A549 (cell line): ENCODE measurements around the gene EXTL1. TPM values are rescaled to one million over a fixed set of nuclear protein-coding genes. Genes with fewer than 3 reads are reported as not detected.
A peak's percentile ranks its signal among the peaks of the same experiment; 100 is the strongest.

ENCODE experiments used
- ATAC-seq, 2 experiments: fragments of 200-7000 bp in 1 of 2; fragments of >200 bp in 1 of 2; cut with Nextera tagmentation in 1 of 2; cut with Tn5 transposase in 1 of 2; 3 replicates each; pipeline versions ENCODE4 v1.8.0 to v1.9.1; 2018 to 2020; ENCODE audit warnings: mild to moderate bottlenecking in 1 of 2, moderate library complexity in 1 of 2
- CTCF ChIA-PET: fragments of 300-600 bp; sonication (Branson Sonifier 250); formaldehyde crosslinking; extraction: SDS; loops from one replicate; lab custom pipeline; 2021; ENCODE audit warnings: antibody characterized with exemption, inconsistent platforms; lab: Yijun Ruan, JAX
- POLR2A ChIA-PET: fragments of 350-600 bp; formaldehyde crosslinking; extraction: SDS; loops from one replicate; lab custom pipeline; 2021; ENCODE audit warnings: antibody characterized with exemption, inconsistent platforms; lab: Yijun Ruan, JAX
- DNase-seq, 2 experiments: peaks; one replicate each; pipeline versions ENCODE4 v3.0.0 to v3.0.0-alpha.2; 2011 to 2016; ENCODE audit warnings: low read depth in 1 of 2, low spot score in 1 of 2
- FAIRE-seq: peaks from 2 replicates; lab custom pipeline; 2011; peaks lifted over from hg19 to GRCh38; lab: Jason Lieb, UNC
- H3K27ac ChIP-seq, 2 experiments: fragments of >200 bp; sonication (Bioruptor Twin); formaldehyde crosslinking; 3 replicates each; pipeline ENCODE4 v1.5.1; 2016 to 2017
- H3K4me1 ChIP-seq: fragments of >200 bp; sonication (Bioruptor Twin); formaldehyde crosslinking; 3 replicates; pipeline ENCODE4 v1.6.1; 2016
- H3K4me2 ChIP-seq: fragments of >200 bp; sonication (Bioruptor Twin); formaldehyde crosslinking; 3 replicates; pipeline ENCODE4 v1.6.1; 2016
- H3K4me3 ChIP-seq: fragments of >200 bp; sonication (Bioruptor Twin); formaldehyde crosslinking; 3 replicates; pipeline ENCODE4 v1.5.1; 2016
- H3K9me3 ChIP-seq: fragments of >200 bp; sonication (Bioruptor Twin); formaldehyde crosslinking; 3 replicates; pipeline ENCODE4 v1.6.1; 2016
- BHLHE40 ChIP-seq: IDR thresholded peaks from 2 replicates; pipeline ENCODE4 v1.6.1; 2012; ENCODE audit warnings: low read depth, low read length, inconsistent platforms
- CBX2 ChIP-seq: fragments of 200-600 bp; sonication (generic); IDR thresholded peaks from 2 replicates; pipeline ENCODE4 v1.6.1; 2016; ENCODE audit warnings: low read depth, mild to moderate bottlenecking, borderline replicate concordance
- CBX8 ChIP-seq: fragments of 200-600 bp; sonication (generic); IDR thresholded peaks from 2 replicates; pipeline ENCODE4 v1.6.1; 2016
- CEBPB ChIP-seq, 2 experiments: fragments of >200 bp in 1 of 2; sonication (Bioruptor Twin) in 1 of 2; formaldehyde crosslinking in 1 of 2; IDR thresholded peaks; 2 replicates each; pipeline ENCODE4 v1.6.1; 2012 to 2016
- CTCF ChIP-seq: fragments of >200 bp; sonication (Bioruptor Twin); formaldehyde crosslinking; IDR thresholded peaks from 3 replicates; pipeline ENCODE4 v1.5.1; 2016
- EHF ChIP-seq: fragments of 250-450 bp; sonication (Bioruptor Pico); IDR thresholded peaks from 2 replicates; pipeline ENCODE4 v1.5.0; 2020; ENCODE audit warnings: mild to moderate bottlenecking
- FOSB ChIP-seq: fragments of 250-450 bp; sonication (Bioruptor Pico); IDR thresholded peaks from 2 replicates; pipeline ENCODE4 v1.5.0; 2020; ENCODE audit warnings: mild to moderate bottlenecking, moderate library complexity
- GATA3 ChIP-seq: IDR thresholded peaks from 2 replicates; pipeline ENCODE4 v1.6.1; 2012; ENCODE audit warnings: borderline replicate concordance
- HDAC2 ChIP-seq: fragments of 200-600 bp; sonication (generic); IDR thresholded peaks from 2 replicates; pipeline ENCODE4 v1.6.1; 2016
- HEYL ChIP-seq: fragments of 250-450 bp; sonication (Bioruptor Pico); IDR thresholded peaks from 2 replicates; pipeline ENCODE4 v1.8.0; 2021; ENCODE audit warnings: mild to moderate bottlenecking, moderate library complexity
- HOXA7 ChIP-seq: fragments of 250-450 bp; sonication (Bioruptor Pico); IDR thresholded peaks from 2 replicates; pipeline ENCODE4 v1.5.0; 2020; ENCODE audit warnings: mild to moderate bottlenecking, moderate library complexity
- JUNB ChIP-seq: fragments of >200 bp; sonication (Bioruptor Twin); formaldehyde crosslinking; IDR thresholded peaks from 2 replicates; pipeline ENCODE4 v1.6.1; 2016
- KDM1A ChIP-seq: fragments of 200-600 bp; sonication (generic); IDR thresholded peaks from 2 replicates; pipeline ENCODE4 v1.6.1; 2016; ENCODE audit warnings: low read depth, mild to moderate bottlenecking
- KDM5A ChIP-seq: fragments of 200-600 bp; sonication (generic); IDR thresholded peaks from 2 replicates; pipeline ENCODE4 v1.6.1; 2016; ENCODE audit warnings: antibody characterized with exemption, mild to moderate bottlenecking
- RFX5 ChIP-seq: fragments of 450-650 bp; IDR thresholded peaks from 2 replicates; pipeline ENCODE4 v1.7.1; 2014; ENCODE audit warnings: antibody characterized with exemption, mild to moderate bottlenecking, moderate library complexity
- TFCP2L1 ChIP-seq: fragments of 250-450 bp; sonication (Bioruptor Pico); IDR thresholded peaks from 2 replicates; pipeline ENCODE4 v1.5.0; 2021; ENCODE audit warnings: mild to moderate bottlenecking
- USF2 ChIP-seq: fragments of 450-650 bp; IDR thresholded peaks from 2 replicates; pipeline ENCODE4 v1.6.1; 2014; ENCODE audit warnings: antibody characterized with exemption
- ZFP36 ChIP-seq: fragments of 450-650 bp; IDR thresholded peaks from 2 replicates; pipeline ENCODE4 v1.6.1; 2014; ENCODE audit warnings: borderline replicate concordance; ENCODE audit not compliant: partially characterized antibody
- ZNF302 ChIP-seq: fragments of 250-450 bp; sonication (Bioruptor Pico); IDR thresholded peaks from 2 replicates; pipeline ENCODE4 v1.9.0; 2021; ENCODE audit warnings: inconsistent platforms, mild to moderate bottlenecking, moderate library complexity
- ZSCAN20 ChIP-seq: fragments of 250-450 bp; sonication (Bioruptor Pico); IDR thresholded peaks from 2 replicates; pipeline ENCODE4 v1.8.0; 2022; ENCODE audit warnings: mild to moderate bottlenecking, moderate library complexity
- WGBS: methylation state at CpG from one replicate; pipeline ENCODE4 v1.1.6; 2017; ENCODE audit errors: missing lambda C conversion rate; 5-methylcytosine and 5-hydroxymethylcytosine counted together
- polyA plus RNA-seq, 4 experiments: library from polyadenylated mRNA; depleted of rRNA in 3 of 4; stranded (reverse); fragments of >200 nt; fragmentation: RNase III in 1 of 4; extraction: RNeasy Plus Mini Kit Qiagen cat#74134 plus additional on column Dnase treatment in 1 of 4; gene quantifications; 2 replicates in 3 of 4; 3 replicates in 1 of 4; pipeline ENCODE4 v1.2.3, GENCODE V29; 2011 to 2017
- TF ChIP-seq, protein P1 (sequence below): fragments of >200 bp; sonication (Bioruptor Twin); formaldehyde crosslinking; IDR thresholded peaks from 3 replicates; pipeline ENCODE4 v1.6.1; 2016
- TF ChIP-seq, protein P2 (sequence below): fragments of 250-450 bp; sonication (Bioruptor Pico); IDR thresholded peaks from 2 replicates; pipeline ENCODE4 v1.5.0; 2021; ENCODE audit warnings: mild to moderate bottlenecking, moderate library complexity, borderline replicate concordance

The EXTL1 gene
- polyA plus RNA-seq, 2 of the 4 experiments (the other 2 are of a cell fraction) = 0.03 to 0.04 TPM

DNA sequence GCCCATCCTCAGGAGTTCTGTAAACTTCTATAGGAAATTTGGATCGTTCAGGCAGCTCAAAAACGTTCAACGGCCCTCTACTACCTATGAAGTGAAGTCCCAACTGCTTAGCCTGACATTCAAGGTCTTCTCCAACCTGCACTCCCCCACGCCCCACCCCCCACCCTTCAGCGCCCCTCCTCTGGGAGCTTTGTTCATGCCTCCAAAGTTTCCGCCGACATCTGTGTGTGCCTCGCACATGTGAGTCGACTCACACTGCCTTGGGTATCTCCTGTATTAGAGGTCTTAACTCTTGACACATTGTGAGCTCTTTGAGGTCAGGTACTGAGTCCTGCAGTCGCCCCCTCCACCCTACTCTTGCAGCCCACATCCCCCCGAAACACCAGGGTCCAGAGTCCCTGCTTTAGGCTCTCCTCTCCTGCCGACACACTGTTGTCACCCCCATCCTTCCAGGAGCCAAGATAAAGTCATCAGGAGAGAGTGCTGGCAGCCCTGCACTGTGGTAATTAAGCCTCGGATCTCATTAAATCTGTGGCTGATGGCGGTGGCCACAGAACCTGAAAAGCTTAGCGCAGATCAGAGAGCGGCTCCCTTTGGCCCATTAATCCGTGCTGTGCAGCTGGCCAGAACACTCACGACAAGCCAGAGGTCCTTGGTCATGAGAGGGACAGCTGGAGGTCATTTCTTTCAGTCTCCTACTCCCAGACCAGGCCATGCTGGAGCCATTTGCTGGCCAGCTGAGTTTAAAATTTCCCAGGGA is 22.4 kb upstream of the EXTL1 start:
- POLR2A ChIA-PET = no interaction called here
- WGBS = 84% methylated on average over 16 of the region's 18 CpGs

DNA sequence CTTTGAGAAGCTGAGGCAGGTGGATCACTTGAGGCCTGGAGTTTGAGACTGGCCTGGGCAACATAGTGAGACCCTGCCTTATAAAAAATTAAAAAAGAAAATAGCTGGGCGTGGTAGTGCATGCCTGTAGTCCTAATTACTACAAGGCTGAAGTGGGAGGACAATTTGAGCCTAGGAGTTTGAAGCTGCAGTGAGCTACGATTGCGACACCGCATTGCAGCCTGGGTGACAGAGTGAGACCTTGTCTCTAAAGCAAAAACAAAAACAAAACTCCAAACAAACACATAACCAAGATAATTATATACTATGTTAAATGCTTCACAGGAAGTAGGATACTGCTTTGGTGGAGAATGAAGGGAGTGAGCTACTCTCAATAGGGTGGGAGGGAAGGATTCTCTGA is 18.3 kb upstream of the EXTL1 start:
- H3K4me3 ChIP-seq = no peak overlapping the region
- H3K27ac ChIP-seq = no peak overlapping the region
- 66% methylated on average over 4 of the region's 4 CpGs for WGBS
- ATAC-seq = no peak
- no peak for FAIRE-seq
- DNase-seq = no peak
- ChIA-PET CTCF (interaction anchor here (7.1 kb wide), 1 partner anchor 108 kb away, joined by 84 read pairs; no protein-coding TSS in a partner anchor), POLR2A (no interaction called here)
- no peaks in the 10 kb centered on the region for H3K9me3 ChIP-seq
- no peak overlapping the region for H3K4me2 ChIP-seq
- TF ChIP-seq CEBPB (IDR thresholded peaks at IDR 0.05) (peak in 1 of 2 experiments; percentile 52; a peak in 2 of 4 replicates), USF2 (no peak)
- H3K4me1 ChIP-seq = peaks cover 5% of the 10 kb centered on the region; the same call in 1 of the 3 replicates

More for the DNA sequence above, 22.4 kb upstream of the EXTL1 start:
- CTCF ChIA-PET = interaction anchor here (1.0 to 7.1 kb wide), 5 partner anchors 10 to 181 kb away, joined by 3 to 84 read pairs (median 4); no protein-coding TSS in a partner anchor
- peak overlapping the region; percentile 72 to 73; a peak in 4 of 6 replicates for H3K27ac ChIP-seq
- ATAC-seq (no peak), DNase-seq (no peak), FAIRE-seq (no peak)
- no peaks in the 10 kb centered on the region for H3K9me3 ChIP-seq
- no peak overlapping the region for H3K4me2 ChIP-seq
- TF ChIP-seq KDM1A (no peak), EHF (CRISPR knock-in tag) (no peak), ZNF302 (no peak), GATA3 (no peak)
- peaks cover 11% of the 10 kb centered on the region for H3K4me1 ChIP-seq
- H3K4me3 ChIP-seq = no peak overlapping the region

DNA sequence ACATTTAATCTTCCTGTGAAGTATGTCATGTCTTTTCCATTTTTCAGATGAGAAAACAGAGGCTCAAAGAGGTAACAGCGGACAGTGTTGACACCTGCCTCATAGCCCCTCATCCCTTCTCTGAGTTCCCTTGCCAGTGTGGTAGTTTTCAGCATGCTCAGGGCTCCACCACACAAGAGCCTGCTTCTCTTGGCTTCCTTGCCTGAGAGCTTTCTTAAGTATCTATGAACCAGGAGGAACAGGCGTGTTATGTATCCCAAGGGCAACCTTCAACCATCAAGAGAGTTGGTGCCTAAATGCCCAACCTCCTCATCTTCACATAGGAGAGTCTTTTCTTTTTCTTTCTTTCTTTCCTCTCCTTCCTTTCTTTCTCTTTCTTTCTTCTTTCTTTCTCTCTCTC is 17.8 kb upstream of the EXTL1 start:
- Histone ChIP-seq H3K27ac (no peak overlapping the region), H3K4me2 (no peak overlapping the region), H3K4me3 (no peak overlapping the region), H3K4me1 (peaks cover under 1% of the 10 kb centered on the region; the same call in 1 of the 3 replicates), H3K9me3 (no peaks in the 10 kb centered on the region)
- CTCF ChIA-PET = interaction anchor here (3.4 to 7.1 kb wide), 2 partner anchors 108 kb away, joined by 14 to 84 read pairs; no protein-coding TSS in a partner anchor
- ATAC-seq (no peak), DNase-seq (no peak), FAIRE-seq (no peak)
- POLR2A ChIA-PET = no interaction called here
- 74% methylated on average over 2 of the region's 2 CpGs for whole genome bisulfite sequencing
- TF ChIP-seq RFX5 = no peak
- no peak for TF ChIP-seq CBX2
- no peak for TF ChIP-seq JUNB
- TF ChIP-seq, protein P1, sequence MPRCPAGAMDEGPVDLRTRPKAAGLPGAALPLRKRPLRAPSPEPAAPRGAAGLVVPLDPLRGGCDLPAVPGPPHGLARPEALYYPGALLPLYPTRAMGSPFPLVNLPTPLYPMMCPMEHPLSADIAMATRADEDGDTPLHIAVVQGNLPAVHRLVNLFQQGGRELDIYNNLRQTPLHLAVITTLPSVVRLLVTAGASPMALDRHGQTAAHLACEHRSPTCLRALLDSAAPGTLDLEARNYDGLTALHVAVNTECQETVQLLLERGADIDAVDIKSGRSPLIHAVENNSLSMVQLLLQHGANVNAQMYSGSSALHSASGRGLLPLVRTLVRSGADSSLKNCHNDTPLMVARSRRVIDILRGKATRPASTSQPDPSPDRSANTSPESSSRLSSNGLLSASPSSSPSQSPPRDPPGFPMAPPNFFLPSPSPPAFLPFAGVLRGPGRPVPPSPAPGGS = no peak
- TF ChIP-seq, protein P2, sequence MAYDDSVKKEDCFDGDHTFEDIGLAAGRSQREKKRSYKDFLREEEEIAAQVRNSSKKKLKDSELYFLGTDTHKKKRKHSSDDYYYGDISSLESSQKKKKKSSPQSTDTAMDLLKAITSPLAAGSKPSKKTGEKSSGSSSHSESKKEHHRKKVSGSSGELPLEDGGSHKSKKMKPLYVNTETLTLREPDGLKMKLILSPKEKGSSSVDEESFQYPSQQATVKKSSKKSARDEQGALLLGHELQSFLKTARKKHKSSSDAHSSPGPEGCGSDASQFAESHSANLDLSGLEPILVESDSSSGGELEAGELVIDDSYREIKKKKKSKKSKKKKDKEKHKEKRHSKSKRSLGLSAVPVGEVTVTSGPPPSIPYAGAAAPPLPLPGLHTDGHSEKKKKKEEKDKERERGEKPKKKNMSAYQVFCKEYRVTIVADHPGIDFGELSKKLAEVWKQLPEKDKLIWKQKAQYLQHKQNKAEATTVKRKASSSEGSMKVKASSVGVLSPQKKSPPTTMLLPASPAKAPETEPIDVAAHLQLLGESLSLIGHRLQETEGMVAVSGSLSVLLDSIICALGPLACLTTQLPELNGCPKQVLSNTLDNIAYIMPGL (CRISPR knock-in tag) = no peak
- no peak for TF ChIP-seq KDM5A

GRCh38 chr1:26005434-26006105 is 16.0 kb upstream of the EXTL1 start:
- no peak overlapping the region for H3K4me2 ChIP-seq
- POLR2A ChIA-PET = no interaction called here
- FAIRE-seq (no peak), DNase-seq (no peak), ATAC-seq (no peak)
- H3K4me1 ChIP-seq = no peaks in the 10 kb centered on the region
- H3K4me3 ChIP-seq = no peak overlapping the region
- no peak overlapping the region for H3K27ac ChIP-seq
- CTCF ChIA-PET = interaction anchor here (3.4 kb wide), 1 partner anchor 110 kb away, joined by 14 read pairs; no protein-coding TSS in a partner anchor
- H3K9me3 ChIP-seq = no peaks in the 10 kb centered on the region
- WGBS = 52% methylated on average over 4 of the region's 4 CpGs
- TF ChIP-seq JUNB (no peak), RFX5 (no peak), CBX8 (no peak), TFCP2L1 (CRISPR knock-in tag) (no peak), USF2 (no peak), CTCF (no peak), HEYL (CRISPR knock-in tag) (no peak), ZFP36 (no peak), HOXA7 (CRISPR knock-in tag) (no peak), FOSB (CRISPR knock-in tag) (no peak), ZSCAN20 (CRISPR knock-in tag) (no peak), HDAC2 (no peak), CBX2 (no peak), BHLHE40 (no peak)
